ENCODE results near the gene PAX8. TPM values are rescaled to one million over a fixed set of nuclear protein-coding genes. Genes with fewer than 3 reads are reported as not detected.
"Not testable (repeated sequence)": the region's sequence is repeated elsewhere in the genome, so short reads cannot be mapped to it uniquely, and the experiment has no call there.

The PAX8 gene
- 5.4 and 12.6 TPM in 2 replicates for total RNA-seq (2014; rRNA removed; shearing (Covaris generic))

- DNase-seq (ENCODE audit: low read depth): no peak
Observed at GRCh38 chr2:113278742-113279139, at the start of gene PAX8. Gene PAX8, minus strand, starts transcription at chr2:113278921. Its CDS starts 527 bp downstream, at chr2:113278394.

- DNase-seq (ENCODE audit: low read depth): no peak
Observed at GRCh38 chr2:113328043-113328442, 49.3 kb upstream of the PAX8 start.

- peak; percentile 66 for DNase-seq (ENCODE audit: low read depth)
Observed at GRCh38 chr2:113325161-113325731, 46.5 kb upstream of the PAX8 start.

- peak; percentile 81 for DNase-seq (ENCODE audit: low read depth)
Observed at GRCh38 chr2:113324684-113325160, 46.0 kb upstream of the PAX8 start.

GRCh38 chr2:113323129-113323528 lies 44.4 kb upstream of the PAX8 start:
- DNase-seq (ENCODE audit: low read depth): peak; percentile 5

- DNase-seq (ENCODE audit: low read depth): not testable (repeated sequence)
Observed at GRCh38 chr2:113320106-113320505, 41.4 kb upstream of the PAX8 start.

GRCh38 chr2:113318941-113319340 lies 40.2 kb upstream of the PAX8 start:
- not testable (repeated sequence) for DNase-seq (ENCODE audit: low read depth)

- DNase-seq (ENCODE audit: low read depth): no peak
Observed at GRCh38 chr2:113316085-113316484, 37.4 kb upstream of the PAX8 start.

- DNase-seq (ENCODE audit: low read depth): not testable (repeated sequence)
Observed at GRCh38 chr2:113314663-113315062, 35.9 kb upstream of the PAX8 start.

GRCh38 chr2:113314176-113314575 lies 35.5 kb upstream of the PAX8 start:
- DNase-seq (ENCODE audit: low read depth): not testable (repeated sequence)

- DNase-seq (ENCODE audit: low read depth): not testable (repeated sequence)
Observed at GRCh38 chr2:113311781-113312180, 33.1 kb upstream of the PAX8 start.

- not testable (repeated sequence) for DNase-seq (ENCODE audit: low read depth)
Observed at GRCh38 chr2:113311191-113311590, 32.5 kb upstream of the PAX8 start.

- DNase-seq (ENCODE audit: low read depth): peak; percentile 23
Observed at GRCh38 chr2:113309655-113310387, 31.1 kb upstream of the PAX8 start.

GRCh38 chr2:113308784-113309183 lies 30.1 kb upstream of the PAX8 start:
- peak; percentile 20 for DNase-seq (ENCODE audit: low read depth)

GRCh38 chr2:113306207-113306606 lies 27.5 kb upstream of the PAX8 start:
- not testable (repeated sequence) for DNase-seq (ENCODE audit: low read depth)

GRCh38 chr2:113305749-113306148 lies 27.0 kb upstream of the PAX8 start:
- not testable (repeated sequence) for DNase-seq (ENCODE audit: low read depth)

GRCh38 chr2:113305146-113305545 lies 26.4 kb upstream of the PAX8 start:
- DNase-seq (ENCODE audit: low read depth): no peak

- no peak for DNase-seq (ENCODE audit: low read depth)
Observed at GRCh38 chr2:113304702-113305101, 26.0 kb upstream of the PAX8 start.

GRCh38 chr2:113302216-113302980 lies 23.7 kb upstream of the PAX8 start:
- not testable (repeated sequence) for DNase-seq (ENCODE audit: low read depth)

- DNase-seq (ENCODE audit: low read depth): no peak
Observed at GRCh38 chr2:113300281-113300680, 21.6 kb upstream of the PAX8 start.

- peak; percentile 44 for DNase-seq (ENCODE audit: low read depth)
Observed at GRCh38 chr2:113298176-113298575, 19.5 kb upstream of the PAX8 start.

GRCh38 chr2:113297590-113297989 lies 18.9 kb upstream of the PAX8 start:
- DNase-seq (ENCODE audit: low read depth): peak; percentile 51
